ENCODE results near the gene ALDH4A1.
"Not testable (repeated sequence)": the region's sequence is repeated elsewhere in the genome, so short reads cannot be mapped to it uniquely, and the experiment has no call there.

ALDH4A1 gene

GRCh38 chr1:18875107-18875795 lies 27.1 kb downstream of the ALDH4A1 start:
- DNase-seq (ENCODE audit: low read depth) = no peak

- no peak for DNase-seq (ENCODE audit: low read depth)
These were observed 27.8 kb downstream of the ALDH4A1 start for GRCh38 chr1:18874600-18874999.

GRCh38 chr1:18874036-18874435 lies 28.3 kb downstream of the ALDH4A1 start:
- no peak for DNase-seq (ENCODE audit: low read depth)

GRCh38 chr1:18872071-18872611 lies 30.2 kb downstream of the ALDH4A1 start:
- DNase-seq (ENCODE audit: low read depth) = no peak

GRCh38 chr1:18871401-18872070 lies 30.8 kb downstream of the ALDH4A1 start:
- no peak for DNase-seq (ENCODE audit: low read depth)

- DNase-seq (ENCODE audit: low read depth) = no peak
These were observed 31.4 kb downstream of the ALDH4A1 start for GRCh38 chr1:18870957-18871356.

- not testable (repeated sequence) for DNase-seq (ENCODE audit: low read depth)
These were observed 31.8 kb downstream of the ALDH4A1 start for GRCh38 chr1:18870595-18870865.

GRCh38 chr1:18869847-18870594 lies 32.3 kb downstream of the ALDH4A1 start:
- DNase-seq (ENCODE audit: low read depth) = no peak

GRCh38 chr1:18868801-18869424 lies 33.4 kb downstream of the ALDH4A1 start:
- DNase-seq (ENCODE audit: low read depth) = no peak

GRCh38 chr1:18868354-18868753 lies 34.0 kb downstream of the ALDH4A1 start:
- no peak for DNase-seq (ENCODE audit: low read depth)

- DNase-seq (ENCODE audit: low read depth) = no peak
These were observed 35.5 kb downstream of the ALDH4A1 start for GRCh38 chr1:18866846-18867245.

GRCh38 chr1:18866314-18866713 lies 36.0 kb downstream of the ALDH4A1 start:
- DNase-seq (ENCODE audit: low read depth) = no peak

- no peak for DNase-seq (ENCODE audit: low read depth)
These were observed 37.2 kb downstream of the ALDH4A1 start for GRCh38 chr1:18865176-18865575.

GRCh38 chr1:18861590-18861989 lies 40.8 kb downstream of the ALDH4A1 start:
- no peak for DNase-seq (ENCODE audit: low read depth)

GRCh38 chr1:18861082-18861481 lies 41.3 kb downstream of the ALDH4A1 start:
- DNase-seq (ENCODE audit: low read depth) = no peak

GRCh38 chr1:18859560-18859959 lies 42.8 kb downstream of the ALDH4A1 start, which contains the start of gene TAS1R2:
TSS of gene TAS1R2 (minus strand) at chr1:18859660. CDS start at chr1:18859660, 0 bp downstream.
- no peak for DNase-seq (ENCODE audit: low read depth)

GRCh38 chr1:18858070-18858688 lies 44.2 kb downstream of the ALDH4A1 start:
- DNase-seq (ENCODE audit: low read depth) = no peak

GRCh38 chr1:18856435-18856834 lies 45.9 kb downstream of the ALDH4A1 start:
- DNase-seq (ENCODE audit: low read depth) = no peak

- no peak for DNase-seq (ENCODE audit: low read depth)
These were observed 46.8 kb downstream of the ALDH4A1 start for GRCh38 chr1:18855573-18855972.

- DNase-seq (ENCODE audit: low read depth) = no peak
These were observed 47.9 kb downstream of the ALDH4A1 start for GRCh38 chr1:18854331-18855025.

- DNase-seq (ENCODE audit: low read depth) = no peak
These were observed 49.9 kb downstream of the ALDH4A1 start for GRCh38 chr1:18852501-18852900.
